ENCODE measurements around the gene RUBCNL. TPM values are rescaled to one million over a fixed set of nuclear protein-coding genes. Genes with fewer than 3 reads are reported as not detected.

RUBCNL gene
- total RNA-seq, 1 experiment from 2014 or later = 1.8 TPM

- H3K4me1 ChIP-seq = no peaks in the 10 kb centered on the region
- no peaks in the 10 kb centered on the region for H3K27me3 ChIP-seq
- DNase-seq = no peak
- no peaks in the 10 kb centered on the region for H3K9me3 ChIP-seq (replicated peaks)
- H3K4me3 ChIP-seq = no peak overlapping the region
- no peak overlapping the region for H3K27ac ChIP-seq
- no peaks in the 10 kb centered on the region for H3K36me3 ChIP-seq
These were observed 71.5 kb downstream of the RUBCNL start for GRCh38 chr13:46315491-46316075.

GRCh38 chr13:46315036-46315435 lies 72.0 kb downstream of the RUBCNL start:
- no peaks in the 10 kb centered on the region for H3K4me1 ChIP-seq
- no peak for DNase-seq

GRCh38 chr13:46314587-46314986 lies 72.5 kb downstream of the RUBCNL start:
- no peaks in the 10 kb centered on the region for H3K27me3 ChIP-seq
- no peaks in the 10 kb centered on the region for H3K36me3 ChIP-seq
- no peaks in the 10 kb centered on the region for H3K9me3 ChIP-seq (replicated peaks)
- no peak for DNase-seq
- no peaks in the 10 kb centered on the region for H3K4me1 ChIP-seq
- H3K27ac ChIP-seq = no peak overlapping the region
- no peak overlapping the region for H3K4me3 ChIP-seq

More at GRCh38 chr13:46315036-46315435, 72.0 kb downstream of the RUBCNL start:
- no peaks in the 10 kb centered on the region for H3K9me3 ChIP-seq (replicated peaks)
- no peaks in the 10 kb centered on the region for H3K27me3 ChIP-seq
- H3K4me3 ChIP-seq = no peak overlapping the region
- H3K27ac ChIP-seq = no peak overlapping the region
- H3K36me3 ChIP-seq = no peaks in the 10 kb centered on the region

- H3K9me3 ChIP-seq (replicated peaks) = no peaks in the 10 kb centered on the region
- no peaks in the 10 kb centered on the region for H3K4me1 ChIP-seq
- H3K36me3 ChIP-seq = no peaks in the 10 kb centered on the region
- DNase-seq = no peak
- no peak overlapping the region for H3K27ac ChIP-seq
- H3K27me3 ChIP-seq = no peaks in the 10 kb centered on the region
- H3K4me3 ChIP-seq = no peak overlapping the region
These were observed 73.4 kb downstream of the RUBCNL start for GRCh38 chr13:46313432-46314257.

GRCh38 chr13:46313024-46313423 lies 74.0 kb downstream of the RUBCNL start:
- H3K27me3 ChIP-seq = no peaks in the 10 kb centered on the region
- H3K9me3 ChIP-seq (replicated peaks) = no peaks in the 10 kb centered on the region
- H3K4me3 ChIP-seq = no peak overlapping the region
- no peaks in the 10 kb centered on the region for H3K4me1 ChIP-seq
- no peak overlapping the region for H3K27ac ChIP-seq
- H3K36me3 ChIP-seq = no peaks in the 10 kb centered on the region
- no peak for DNase-seq

GRCh38 chr13:46311217-46311616 lies 75.8 kb downstream of the RUBCNL start:
- no peak for DNase-seq
- H3K4me1 ChIP-seq = no peaks in the 10 kb centered on the region
- no peaks in the 10 kb centered on the region for H3K36me3 ChIP-seq
- H3K27ac ChIP-seq = no peak overlapping the region
- H3K9me3 ChIP-seq (replicated peaks) = no peaks in the 10 kb centered on the region
- H3K27me3 ChIP-seq = no peaks in the 10 kb centered on the region
- no peak overlapping the region for H3K4me3 ChIP-seq

GRCh38 chr13:46310066-46310465 lies 77.0 kb downstream of the RUBCNL start:
- DNase-seq = no peak
- no peaks in the 10 kb centered on the region for H3K4me1 ChIP-seq
- H3K36me3 ChIP-seq = no peaks in the 10 kb centered on the region
- H3K4me3 ChIP-seq = no peak overlapping the region
- no peaks in the 10 kb centered on the region for H3K27me3 ChIP-seq
- no peak overlapping the region for H3K27ac ChIP-seq
- H3K9me3 ChIP-seq (replicated peaks) = no peaks in the 10 kb centered on the region

- no peak overlapping the region for H3K4me3 ChIP-seq
- H3K4me1 ChIP-seq = no peaks in the 10 kb centered on the region
- H3K27me3 ChIP-seq = no peaks in the 10 kb centered on the region
- no peaks in the 10 kb centered on the region for H3K9me3 ChIP-seq (replicated peaks)
- no peak for DNase-seq
- no peak overlapping the region for H3K27ac ChIP-seq
- no peaks in the 10 kb centered on the region for H3K36me3 ChIP-seq
These were observed 79.5 kb downstream of the RUBCNL start for GRCh38 chr13:46307554-46307953.

- Histone ChIP-seq H3K27ac (no peak overlapping the region), H3K36me3 (no peaks in the 10 kb centered on the region), H3K9me3 (replicated peaks) (no peaks in the 10 kb centered on the region), H3K4me3 (no peak overlapping the region), H3K27me3 (no peaks in the 10 kb centered on the region), H3K4me1 (no peaks in the 10 kb centered on the region)
- DNase-seq = no peak
These were observed 82.5 kb downstream of the RUBCNL start for GRCh38 chr13:46304546-46304945.

- no peak for DNase-seq
- Histone ChIP-seq H3K4me3 (no peak overlapping the region), H3K36me3 (no peaks in the 10 kb centered on the region), H3K27ac (no peak overlapping the region), H3K4me1 (no peaks in the 10 kb centered on the region), H3K9me3 (replicated peaks) (no peaks in the 10 kb centered on the region), H3K27me3 (no peaks in the 10 kb centered on the region)
These were observed 83.2 kb downstream of the RUBCNL start for GRCh38 chr13:46303742-46304385.

GRCh38 chr13:46297361-46297811 lies 89.7 kb downstream of the RUBCNL start:
- H3K4me3 ChIP-seq = no peak overlapping the region
- no peaks in the 10 kb centered on the region for H3K9me3 ChIP-seq (replicated peaks)
- H3K27me3 ChIP-seq = no peaks in the 10 kb centered on the region
- H3K36me3 ChIP-seq = no peaks in the 10 kb centered on the region
- H3K4me1 ChIP-seq = no peaks in the 10 kb centered on the region
- no peak for DNase-seq
- no peak overlapping the region for H3K27ac ChIP-seq

GRCh38 chr13:46296921-46297320 lies 90.1 kb downstream of the RUBCNL start:
- no peaks in the 10 kb centered on the region for H3K27me3 ChIP-seq
- no peaks in the 10 kb centered on the region for H3K36me3 ChIP-seq
- no peaks in the 10 kb centered on the region for H3K4me1 ChIP-seq
- no peak for DNase-seq
- no peak overlapping the region for H3K4me3 ChIP-seq
- H3K9me3 ChIP-seq (replicated peaks) = no peaks in the 10 kb centered on the region
- no peak overlapping the region for H3K27ac ChIP-seq

- H3K9me3 ChIP-seq (replicated peaks) = no peaks in the 10 kb centered on the region
- no peaks in the 10 kb centered on the region for H3K27me3 ChIP-seq
- no peaks in the 10 kb centered on the region for H3K4me1 ChIP-seq
- DNase-seq = no peak
- no peak overlapping the region for H3K4me3 ChIP-seq
- no peak overlapping the region for H3K27ac ChIP-seq
- no peaks in the 10 kb centered on the region for H3K36me3 ChIP-seq
These were observed 90.8 kb downstream of the RUBCNL start for GRCh38 chr13:46296115-46296822.

GRCh38 chr13:46295491-46296114 lies 91.4 kb downstream of the RUBCNL start:
- no peaks in the 10 kb centered on the region for H3K27me3 ChIP-seq
- H3K4me3 ChIP-seq = no peak overlapping the region
- H3K4me1 ChIP-seq = no peaks in the 10 kb centered on the region
- DNase-seq = no peak
- no peak overlapping the region for H3K27ac ChIP-seq
- H3K9me3 ChIP-seq (replicated peaks) = no peaks in the 10 kb centered on the region
- no peaks in the 10 kb centered on the region for H3K36me3 ChIP-seq
